GM12874 (cell line): Measurements from ENCODE around the gene CDON.

Source experiments
- CTCF ChIP-seq: IDR thresholded peaks from 2 replicates; pipeline ENCODE4 v1.5.1; 2011; ENCODE audit warnings: low read depth, mild to moderate bottlenecking, control low read depth, low read length, moderate library complexity; ENCODE audit not compliant: insufficient read depth

Gene CDON

GRCh38 chr11:126072141-126072741, 9.6 kb upstream of the CDON start:
- TF ChIP-seq CTCF: no peak

GRCh38 chr11:126063507-126063852, 814 bp upstream of the CDON start:
- TF ChIP-seq CTCF: no peak

GRCh38 chr11:126061707-126062678, 673 bp downstream of the CDON start:
- TF ChIP-seq CTCF: no peak

- no peak for TF ChIP-seq CTCF
Observed at GRCh38 chr11:126060757-126061171, 1.9 kb downstream of the CDON start.

GRCh38 chr11:126059238-126059781, 3.4 kb downstream of the CDON start:
- TF ChIP-seq CTCF: no peak

DNA sequence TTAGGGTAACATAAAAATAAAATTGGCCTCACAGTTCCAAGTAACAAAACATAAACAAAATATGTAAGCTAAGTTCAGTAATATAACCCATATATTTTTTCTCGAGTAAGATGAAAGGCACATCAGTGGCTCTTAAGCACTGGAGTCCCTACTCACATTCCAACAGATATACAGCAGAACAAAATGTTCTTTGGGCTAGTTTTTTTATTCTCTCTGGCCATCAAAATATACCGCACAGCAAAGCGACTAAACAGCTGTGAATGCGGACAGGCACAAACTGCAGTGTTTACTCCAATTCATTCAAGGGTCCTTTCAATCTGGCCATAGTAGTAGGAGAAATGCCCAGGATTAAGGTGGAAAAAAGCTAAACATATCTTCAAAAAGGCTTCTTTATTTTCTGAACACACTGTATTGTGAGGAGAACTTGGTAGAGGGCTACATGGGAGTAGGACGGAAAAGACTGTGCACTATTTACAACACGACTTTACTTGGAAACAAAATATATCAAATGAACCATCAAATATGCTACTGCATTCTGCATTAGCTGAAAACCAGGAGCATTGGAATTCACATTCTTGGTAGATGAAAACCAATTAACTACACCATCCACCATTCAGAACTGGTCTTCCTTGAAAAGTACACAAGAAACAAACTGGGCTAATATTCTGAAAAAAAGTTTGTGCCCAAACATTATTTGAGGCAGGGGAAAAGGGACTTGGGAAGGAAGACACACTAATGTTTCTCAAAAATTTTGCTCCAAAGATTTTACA, 4.4 kb downstream of the CDON start:
- no peak for TF ChIP-seq CTCF

DNA sequence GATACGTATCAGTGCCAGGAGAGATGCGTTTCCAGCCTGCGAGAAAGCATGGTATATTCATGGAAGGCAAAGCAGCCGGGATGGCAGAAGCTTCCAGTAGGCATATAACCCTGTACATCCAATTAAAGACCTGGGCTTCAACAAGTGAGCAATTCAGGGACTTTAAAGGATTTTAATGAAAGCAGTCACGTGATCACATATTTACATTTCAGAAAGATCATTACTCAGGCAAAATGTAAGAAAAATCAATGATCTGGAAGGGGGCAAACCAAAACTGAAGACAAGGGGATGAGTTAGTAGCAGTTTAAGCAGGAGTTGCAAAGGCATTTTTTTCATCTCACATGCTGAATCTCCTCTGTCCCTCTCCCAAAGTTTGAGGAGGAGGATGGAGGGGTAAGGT, 7.8 kb downstream of the CDON start:
- no peak for TF ChIP-seq CTCF
